ENCODE measurements around the gene SASH1.

DNA sequence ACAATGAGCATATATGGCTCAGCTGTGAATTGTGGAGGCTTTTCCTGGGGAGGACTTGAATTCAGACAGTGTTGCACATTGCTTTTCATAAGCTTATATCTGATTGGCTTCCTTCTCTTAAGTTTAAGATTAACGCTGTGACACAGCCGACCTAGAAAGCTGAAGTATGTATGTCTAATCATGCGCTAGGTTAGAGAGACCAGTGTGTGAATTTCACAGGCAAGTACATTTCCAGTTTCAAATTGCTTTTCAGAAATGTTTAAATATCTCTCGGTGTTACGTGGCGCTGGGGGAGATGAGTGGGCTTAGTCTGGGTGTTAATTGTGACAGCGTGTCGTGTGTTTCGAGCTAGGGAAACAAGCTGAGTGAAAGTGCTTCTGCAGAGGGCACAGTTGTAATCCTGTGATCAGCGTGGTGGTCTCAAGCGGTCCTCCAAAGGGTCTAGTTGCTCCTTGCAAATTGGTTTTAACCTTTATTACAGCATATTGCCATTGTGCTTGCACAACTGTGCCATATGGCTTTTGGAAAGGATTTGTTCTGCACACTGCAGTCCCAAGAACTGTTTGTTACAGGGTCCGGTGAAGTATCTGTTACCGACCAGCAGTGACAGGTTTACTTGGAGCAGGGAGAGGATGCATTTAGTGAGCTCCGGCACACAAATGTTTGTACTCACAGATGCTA lies 166.6 kb downstream of the SASH1 start:
- TF ChIP-seq, protein P1, sequence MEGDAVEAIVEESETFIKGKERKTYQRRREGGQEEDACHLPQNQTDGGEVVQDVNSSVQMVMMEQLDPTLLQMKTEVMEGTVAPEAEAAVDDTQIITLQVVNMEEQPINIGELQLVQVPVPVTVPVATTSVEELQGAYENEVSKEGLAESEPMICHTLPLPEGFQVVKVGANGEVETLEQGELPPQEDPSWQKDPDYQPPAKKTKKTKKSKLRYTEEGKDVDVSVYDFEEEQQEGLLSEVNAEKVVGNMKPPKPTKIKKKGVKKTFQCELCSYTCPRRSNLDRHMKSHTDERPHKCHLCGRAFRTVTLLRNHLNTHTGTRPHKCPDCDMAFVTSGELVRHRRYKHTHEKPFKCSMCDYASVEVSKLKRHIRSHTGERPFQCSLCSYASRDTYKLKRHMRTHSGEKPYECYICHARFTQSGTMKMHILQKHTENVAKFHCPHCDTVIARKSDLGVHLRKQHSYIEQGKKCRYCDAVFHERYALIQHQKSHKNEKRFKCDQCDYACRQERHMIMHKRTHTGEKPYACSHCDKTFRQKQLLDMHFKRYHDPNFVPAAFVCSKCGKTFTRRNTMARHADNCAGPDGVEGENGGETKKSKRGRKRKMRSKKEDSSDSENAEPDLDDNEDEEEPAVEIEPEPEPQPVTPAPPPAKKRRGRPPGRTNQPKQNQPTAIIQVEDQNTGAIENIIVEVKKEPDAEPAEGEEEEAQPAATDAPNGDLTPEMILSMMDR (IDR thresholded peaks at IDR 0.05; ENCODE audit: low read depth, low read length, poor library complexity, severe bottlenecking): no peak
- no peak for TF ChIP-seq EZH2phosphoT487 (IDR thresholded peaks at IDR 0.05; ENCODE audit: borderline replicate concordance, low read length)

Measured in DOHH2 (cell line).